UCSD-AML1 (cell line): ENCODE measurements around the gene NOP10.
"Not testable (repeated sequence)": the region's sequence is repeated elsewhere in the genome, so short reads cannot be mapped to it uniquely, and the experiment has no call there.

Source experiments
- DNase-seq: peaks from one replicate; lab custom pipeline; 2025; ENCODE audit not compliant: unreplicated experiment; lab: John Stamatoyannopoulos, UW

Gene NOP10

DNA sequence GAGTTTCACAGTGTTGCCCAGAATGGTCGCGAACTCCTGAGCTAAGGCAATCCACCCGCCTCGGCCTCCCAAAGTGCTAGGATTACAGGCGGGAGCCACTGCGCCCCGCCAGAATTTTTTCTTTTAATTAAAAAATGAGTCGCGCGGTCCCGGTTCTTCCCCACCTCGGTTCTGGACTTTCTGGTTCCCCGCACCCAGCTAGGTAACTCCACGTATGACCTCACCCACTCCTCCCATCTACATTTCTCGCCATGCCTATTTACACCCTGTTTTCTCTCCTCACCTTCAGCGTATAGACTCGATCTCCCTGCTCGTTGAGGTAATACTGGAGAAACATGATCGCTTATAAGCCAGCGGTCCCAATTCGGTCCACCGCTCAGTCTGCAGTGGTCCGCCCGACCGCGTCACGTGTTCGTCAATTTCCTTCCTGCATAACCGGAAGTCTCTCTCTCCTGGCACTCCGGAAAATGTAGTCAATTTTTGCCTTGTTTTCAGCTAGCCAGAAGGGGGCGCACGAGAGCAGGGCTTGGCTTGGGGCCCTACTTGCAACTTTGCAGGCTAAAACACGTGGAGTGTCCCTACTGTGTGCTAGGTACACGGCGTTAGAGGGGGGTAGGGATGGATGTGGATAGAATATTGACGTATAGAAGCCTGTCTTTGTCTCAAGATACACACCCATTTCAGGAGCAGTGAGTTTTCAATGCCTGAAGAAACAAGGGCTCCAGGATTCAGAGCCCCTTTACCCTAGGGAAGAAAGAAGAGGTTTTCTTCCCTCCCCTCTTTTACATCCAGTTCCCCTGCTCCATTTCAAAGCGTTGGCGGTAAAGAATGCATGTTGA, at the start of gene NOP10, which contains the start of gene NUTM1:
Gene NOP10, minus strand, starts transcription at position 400 of the 839 bp plus-strand sequence. Its CDS starts 63 bp downstream, at position 337.
Gene NUTM1, plus strand, starts transcription at position 579 of the 839 bp plus-strand sequence. CDS start 382 bp downstream, outside the sequence.
- DNase-seq, result peak; percentile 89

DNA sequence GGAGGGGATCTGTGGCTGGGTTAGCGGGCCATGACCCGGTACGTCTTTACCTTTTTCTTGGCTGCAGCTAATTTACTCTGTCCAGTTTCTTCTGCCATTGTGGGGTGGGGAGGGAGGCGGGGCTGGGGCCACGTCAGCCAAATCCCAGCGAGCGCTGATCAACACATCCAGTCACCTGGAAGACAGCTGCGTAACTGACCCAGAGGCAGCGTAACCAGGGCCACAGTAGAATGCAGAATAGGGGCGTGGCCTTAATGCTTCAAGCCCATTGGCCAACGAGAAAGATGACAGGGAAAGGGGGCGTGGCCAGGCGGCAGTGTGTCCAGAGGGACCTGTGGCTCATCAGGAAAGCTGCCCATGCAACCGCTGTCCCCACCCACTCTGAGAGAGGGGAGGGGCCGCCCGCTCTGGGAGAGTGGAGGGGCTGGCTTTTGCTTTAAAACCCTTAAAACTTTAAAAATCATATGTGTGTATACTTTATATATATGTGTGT, 46.7 kb upstream of the NOP10 start:
- DNase-seq, result not testable (repeated sequence)

- DNase-seq, result not testable (repeated sequence)
Measured at GRCh38 chr15:34381829-34382521, 39.0 kb upstream of the NOP10 start.

- not testable (repeated sequence) for DNase-seq
Measured at GRCh38 chr15:34380491-34380890, 37.6 kb upstream of the NOP10 start.

DNA sequence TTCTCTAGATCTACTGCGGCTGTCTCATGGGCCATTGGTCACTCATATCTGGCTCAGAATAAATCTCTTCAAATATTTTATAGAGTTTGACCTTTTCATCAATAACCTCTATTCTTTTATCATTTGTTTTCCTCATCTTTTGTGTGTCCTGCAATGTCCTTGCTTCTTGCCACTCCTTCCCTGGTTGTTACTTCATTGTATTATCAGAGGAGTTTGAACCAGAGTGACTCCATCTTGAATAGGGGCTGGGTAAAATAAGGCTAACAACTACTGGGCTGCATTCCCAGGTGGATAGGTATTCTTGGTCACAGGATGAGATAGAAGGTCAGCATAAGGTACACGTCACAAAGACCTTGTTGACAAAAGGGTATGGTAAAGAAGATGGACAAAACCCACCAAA, 33.9 kb upstream of the NOP10 start:
- no peak for DNase-seq

DNA sequence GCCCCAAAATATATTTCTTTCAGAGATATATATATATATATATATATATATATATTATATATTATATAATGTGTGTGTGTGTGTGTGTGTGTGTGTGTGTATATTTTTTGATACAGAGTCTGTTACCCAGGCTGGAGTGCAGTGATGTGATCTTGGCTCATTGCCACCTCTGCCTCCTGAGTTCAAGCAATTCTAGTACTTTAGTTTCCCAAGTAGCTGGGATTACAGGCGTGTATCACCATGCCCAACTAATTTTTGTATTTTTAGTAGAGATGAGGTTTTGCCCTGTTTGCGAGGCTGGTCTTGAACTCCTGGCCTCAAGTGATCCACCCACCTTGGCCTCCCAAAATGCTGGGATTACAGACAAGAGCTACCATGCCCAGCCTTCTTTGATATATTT, 32.6 kb upstream of the NOP10 start:
- DNase-seq, result not testable (repeated sequence)

- DNase-seq, result no peak
Measured at GRCh38 chr15:34374816-34375215, 31.9 kb upstream of the NOP10 start.

- no peak for DNase-seq
Measured at GRCh38 chr15:34373951-34374350, 31.0 kb upstream of the NOP10 start.

GRCh38 chr15:34370643-34371042, 27.7 kb upstream of the NOP10 start:
- DNase-seq, result no peak

DNA sequence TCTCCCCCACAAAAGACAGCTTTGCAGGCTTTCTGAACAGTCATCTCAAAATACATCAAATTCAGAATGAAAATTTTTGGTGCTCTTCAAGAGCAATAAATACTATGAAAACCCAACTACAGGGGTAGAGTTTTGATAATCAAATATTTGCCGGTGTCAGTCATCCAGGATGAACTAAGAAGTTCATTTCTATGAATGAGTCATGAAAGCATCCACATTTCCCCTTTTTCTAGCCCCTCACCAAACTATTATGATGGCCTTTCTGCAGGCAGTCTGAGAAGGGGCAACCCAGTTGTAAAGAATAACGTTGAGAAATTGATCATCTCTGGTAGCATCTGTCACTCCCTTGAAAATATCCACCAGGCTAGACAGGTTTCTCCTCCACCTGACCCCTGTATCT, 27.2 kb upstream of the NOP10 start:
- no peak for DNase-seq

GRCh38 chr15:34367101-34368081, 24.5 kb upstream of the NOP10 start, which contains the start of gene LPCAT4:
Gene LPCAT4, minus strand, starts transcription at chr15:34367196. Its CDS starts 96 bp downstream, at chr15:34367100.
- peak; percentile 94 for DNase-seq

DNA sequence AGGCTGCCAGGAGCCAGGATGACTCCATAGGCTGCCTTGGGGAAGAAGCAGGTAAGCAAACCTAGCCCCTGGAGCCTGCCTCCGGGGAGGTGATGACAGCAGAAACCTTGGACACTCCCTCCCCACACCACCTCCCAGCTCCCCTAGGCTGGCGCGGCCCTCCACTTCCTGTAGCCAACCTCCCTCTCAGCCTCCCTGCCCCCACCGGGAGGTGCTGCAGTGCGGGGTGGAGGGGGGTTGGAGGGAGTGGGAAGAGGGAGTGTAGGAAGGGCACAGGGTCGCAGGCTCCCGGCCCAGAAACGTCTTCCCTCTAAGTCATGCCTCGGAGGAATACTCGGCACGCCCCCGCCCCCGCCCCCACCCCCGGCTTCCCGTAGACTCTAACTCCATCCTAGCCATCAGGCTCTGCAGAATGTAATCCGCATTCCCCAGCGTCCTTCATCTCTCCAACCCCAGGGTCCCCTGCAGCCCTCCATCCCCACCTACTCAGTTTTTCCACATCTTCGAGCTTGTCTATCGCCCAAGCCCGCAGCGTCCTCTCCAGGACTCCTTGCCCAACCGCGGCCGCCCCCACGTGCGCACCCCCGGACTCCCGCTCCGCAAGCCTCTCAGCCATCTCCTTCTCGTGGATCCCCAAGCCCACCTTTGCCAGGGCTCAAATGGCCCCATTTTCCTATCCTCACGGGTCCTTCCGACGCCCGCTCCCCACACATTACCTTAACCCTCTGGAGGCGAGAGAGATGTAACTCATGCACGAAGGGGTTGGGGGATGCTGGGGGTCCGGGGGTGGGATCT, 23.5 kb upstream of the NOP10 start:
- DNase-seq, result peak; percentile 74

DNA sequence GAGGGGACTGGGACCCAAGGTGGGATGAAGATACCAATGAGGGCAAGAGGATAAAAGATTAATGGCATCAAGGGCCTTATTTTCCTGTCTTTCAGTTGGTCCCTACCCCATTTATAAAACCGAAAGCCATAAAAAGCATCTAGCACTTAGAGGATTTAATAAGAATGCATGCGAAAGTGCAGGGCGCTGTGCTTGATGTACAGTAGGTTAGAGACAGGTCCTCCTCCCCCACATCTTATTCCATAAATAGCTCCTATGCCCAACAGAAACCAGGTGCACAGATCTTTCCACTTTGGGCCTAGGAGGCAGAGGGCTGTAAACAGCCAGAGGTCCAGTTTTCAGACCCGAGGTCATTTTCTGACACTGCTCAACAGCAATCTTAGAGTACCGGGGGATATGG, 22.9 kb upstream of the NOP10 start:
- no peak for DNase-seq

- DNase-seq, result no peak
Measured at GRCh38 chr15:34365091-34365825, 22.3 kb upstream of the NOP10 start.

GRCh38 chr15:34364041-34364440, 21.1 kb upstream of the NOP10 start:
- DNase-seq, result no peak

GRCh38 chr15:34362047-34362773, 19.3 kb upstream of the NOP10 start:
- no peak for DNase-seq

DNA sequence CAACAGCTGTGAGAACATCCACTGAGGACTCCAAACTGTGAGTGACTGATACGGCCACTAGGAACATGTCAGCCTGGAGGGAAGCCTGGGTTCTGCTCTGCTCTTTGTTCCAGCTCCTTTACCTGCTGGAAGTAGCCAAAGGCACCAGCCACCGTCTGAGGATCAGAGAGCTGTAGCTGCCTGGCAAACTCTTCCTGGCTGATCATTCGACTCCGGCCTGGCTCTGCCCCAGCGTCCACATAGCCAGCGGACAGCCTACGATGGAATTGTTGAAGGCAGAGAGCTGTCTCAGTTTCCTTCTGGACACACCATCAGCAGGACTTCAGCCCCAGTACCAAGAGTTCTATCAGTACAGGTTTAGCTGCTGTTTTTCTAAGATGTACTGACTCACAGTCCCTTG, 18.3 kb upstream of the NOP10 start:
- DNase-seq, result no peak

DNA sequence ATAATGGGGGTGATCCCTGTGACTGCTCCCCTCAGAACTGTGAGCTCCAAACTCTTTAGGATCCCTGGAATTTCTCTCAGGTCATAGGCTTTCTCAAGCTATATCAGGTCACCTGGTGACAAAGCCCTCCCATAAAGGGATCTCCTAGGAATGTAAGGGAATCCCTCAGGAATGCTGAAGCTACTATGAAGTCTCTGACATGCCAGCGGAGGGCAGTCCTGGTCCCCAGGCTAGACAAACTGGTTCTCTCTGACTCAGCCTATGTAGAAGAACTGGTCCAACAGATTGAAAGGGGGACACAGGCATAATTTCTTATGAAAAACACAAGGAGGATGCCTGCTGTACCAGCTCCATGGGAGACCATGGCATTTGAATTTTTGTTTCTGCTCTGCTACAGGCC, 17.4 kb upstream of the NOP10 start:
- no peak for DNase-seq

DNA sequence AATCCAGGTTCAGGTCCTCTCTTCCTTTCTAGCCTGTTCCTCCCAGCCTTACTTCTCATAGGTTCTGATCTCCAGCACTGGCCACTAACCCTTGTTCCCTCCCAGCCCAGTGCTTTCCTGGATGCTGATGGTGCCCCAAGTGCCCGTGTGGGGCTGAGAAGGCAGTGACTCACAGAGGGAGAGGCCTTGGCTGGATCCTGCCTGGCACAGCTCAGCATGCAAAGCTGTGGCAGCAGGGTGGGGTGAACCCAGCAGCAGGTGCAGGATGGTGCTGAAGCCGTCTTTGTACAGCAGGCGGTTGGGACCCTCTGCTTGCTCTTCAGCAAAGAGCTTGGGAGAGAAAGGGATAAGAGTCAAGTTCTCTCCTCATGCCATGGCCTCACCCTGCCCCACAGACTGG, 16.5 kb upstream of the NOP10 start:
- no peak for DNase-seq
